ENCODE measurements around the gene LTBR. TPM values are rescaled to one million over a fixed set of nuclear protein-coding genes. Genes with fewer than 3 reads are reported as not detected.
A peak's percentile ranks its signal among the peaks of the same experiment; 100 is the strongest.

Gene LTBR
- total RNA-seq, 4 donors from 2014 or later: 174 to 298 (median 196) TPM

DNA sequence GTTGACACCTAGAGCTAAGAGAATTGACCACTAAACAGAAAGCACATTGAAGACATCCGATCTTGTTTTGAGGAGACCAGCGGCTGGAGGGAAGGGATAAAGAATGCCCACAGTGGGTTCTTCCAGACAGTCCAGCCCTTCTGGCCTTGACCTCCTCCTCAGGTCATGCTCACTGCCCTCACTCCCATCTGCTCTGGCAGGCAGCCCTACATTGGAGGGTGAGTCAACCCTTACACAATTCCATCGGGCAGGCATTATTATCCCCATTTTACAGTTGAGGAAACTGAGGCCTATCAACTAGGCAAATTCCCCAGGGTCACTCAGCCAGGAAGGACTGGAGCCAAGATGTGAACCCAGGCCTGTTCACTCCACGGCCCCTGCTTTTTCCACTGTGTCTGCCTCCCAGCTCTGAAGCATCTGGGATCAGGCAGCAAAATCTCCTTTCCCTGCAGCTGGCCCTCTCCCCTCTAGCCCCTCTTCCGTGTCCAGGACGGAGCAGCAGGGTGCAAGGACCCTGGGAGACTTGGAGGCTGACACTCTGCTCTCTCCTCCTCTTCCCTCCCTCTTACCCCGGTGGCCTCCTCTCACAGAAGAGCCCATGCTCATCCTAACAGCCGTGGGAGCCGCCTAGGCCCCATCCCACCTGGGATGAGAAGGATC is 13.9 kb upstream of the LTBR start:
- TF ChIP-seq POLR2A (IDR thresholded peaks at IDR 0.05): no peak
- TF ChIP-seq, protein P1, sequence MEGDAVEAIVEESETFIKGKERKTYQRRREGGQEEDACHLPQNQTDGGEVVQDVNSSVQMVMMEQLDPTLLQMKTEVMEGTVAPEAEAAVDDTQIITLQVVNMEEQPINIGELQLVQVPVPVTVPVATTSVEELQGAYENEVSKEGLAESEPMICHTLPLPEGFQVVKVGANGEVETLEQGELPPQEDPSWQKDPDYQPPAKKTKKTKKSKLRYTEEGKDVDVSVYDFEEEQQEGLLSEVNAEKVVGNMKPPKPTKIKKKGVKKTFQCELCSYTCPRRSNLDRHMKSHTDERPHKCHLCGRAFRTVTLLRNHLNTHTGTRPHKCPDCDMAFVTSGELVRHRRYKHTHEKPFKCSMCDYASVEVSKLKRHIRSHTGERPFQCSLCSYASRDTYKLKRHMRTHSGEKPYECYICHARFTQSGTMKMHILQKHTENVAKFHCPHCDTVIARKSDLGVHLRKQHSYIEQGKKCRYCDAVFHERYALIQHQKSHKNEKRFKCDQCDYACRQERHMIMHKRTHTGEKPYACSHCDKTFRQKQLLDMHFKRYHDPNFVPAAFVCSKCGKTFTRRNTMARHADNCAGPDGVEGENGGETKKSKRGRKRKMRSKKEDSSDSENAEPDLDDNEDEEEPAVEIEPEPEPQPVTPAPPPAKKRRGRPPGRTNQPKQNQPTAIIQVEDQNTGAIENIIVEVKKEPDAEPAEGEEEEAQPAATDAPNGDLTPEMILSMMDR (IDR thresholded peaks at IDR 0.05): no peak
- intact Hi-C loops (cut with DNase I; ENCODE audit: low total_unique reads): no loop called here
- H3K4me3 ChIP-seq (ENCODE audit: low read depth, poor library complexity, severe bottlenecking): no peak overlapping the region
- WGBS, 2 donors: 87 to 88% methylated on average over 9 of the region's 9 CpGs
- DNase-seq (ENCODE audit: low spot score in 2 of 2): no peak

DNA sequence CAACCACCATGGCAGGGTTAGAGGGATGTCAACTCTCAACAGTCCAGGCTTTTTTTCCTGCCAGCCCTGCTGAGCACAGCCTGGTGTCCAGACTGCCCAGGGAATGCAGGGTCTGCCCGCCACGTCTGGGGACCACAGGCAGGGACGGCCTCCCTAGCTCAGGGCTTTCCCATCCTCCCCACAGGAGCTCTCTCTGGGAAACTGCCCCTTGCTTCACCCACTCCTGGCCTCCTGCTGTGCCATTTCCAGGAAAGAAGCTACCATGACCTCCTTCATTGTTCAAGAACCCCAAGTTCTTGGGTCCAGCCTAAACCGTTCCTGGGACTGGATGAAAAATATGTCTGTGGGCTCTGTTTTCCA is 13.4 kb upstream of the LTBR start:
- WGBS, 2 donors: 95 to 98% methylated on average over 4 of the region's 4 CpGs
- DNase-seq (ENCODE audit: low spot score in 2 of 2): no peak
- TF ChIP-seq, protein P1 (IDR thresholded peaks at IDR 0.05): no peak
- no peak for TF ChIP-seq POLR2A (IDR thresholded peaks at IDR 0.05)
- intact Hi-C loops (cut with DNase I; ENCODE audit: low total_unique reads): no loop called here
- no peak overlapping the region for H3K4me3 ChIP-seq (ENCODE audit: low read depth, poor library complexity, severe bottlenecking)

DNA sequence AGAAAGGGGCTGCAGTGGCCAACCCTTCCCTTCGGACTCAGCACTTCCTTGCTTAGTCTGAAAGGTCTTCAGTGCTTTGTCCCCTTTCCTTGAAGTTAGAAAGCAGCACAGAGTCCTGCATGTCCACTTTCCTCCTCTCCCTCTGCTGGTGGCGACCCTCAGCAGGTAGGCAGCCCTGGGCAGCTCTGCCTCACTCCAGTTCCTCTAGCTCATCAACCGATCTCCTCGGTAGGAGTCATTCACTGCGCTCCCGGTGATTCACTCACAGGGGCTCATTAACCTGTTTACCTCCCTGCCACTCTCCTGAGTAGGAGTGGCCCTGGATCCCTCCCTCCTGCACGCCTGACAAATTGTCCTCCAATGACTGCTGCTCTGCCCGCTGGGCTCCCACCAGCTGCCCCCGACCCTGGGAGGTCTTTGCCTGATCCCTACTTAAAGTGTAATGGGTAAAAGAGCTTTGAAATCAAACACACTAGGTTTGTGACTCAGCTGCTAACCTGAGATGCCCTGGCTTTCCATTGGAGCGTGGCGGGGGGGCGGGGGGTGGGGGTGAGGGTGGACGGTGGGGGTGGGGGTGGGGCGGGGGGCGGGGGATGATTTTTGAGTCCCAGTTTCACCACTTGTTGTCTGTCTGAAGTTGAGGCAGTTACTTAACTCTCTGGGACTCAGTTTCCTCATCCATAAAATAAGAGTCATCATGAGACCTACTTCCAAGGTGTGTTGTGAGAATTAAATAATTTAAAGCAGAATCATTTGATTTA is 12.8 kb upstream of the LTBR start:
- DNase-seq (ENCODE audit: low spot score in 2 of 2): no peak
- no peak overlapping the region for H3K4me3 ChIP-seq (ENCODE audit: low read depth, poor library complexity, severe bottlenecking)
- TF ChIP-seq, protein P1 (IDR thresholded peaks at IDR 0.05): no peak
- no peak for TF ChIP-seq POLR2A (IDR thresholded peaks at IDR 0.05)
- intact Hi-C loops (cut with DNase I; ENCODE audit: low total_unique reads): no loop called here
- 50 to 53% methylated on average over 14 to 15 of the region's 15 CpGs for WGBS, 2 donors

DNA sequence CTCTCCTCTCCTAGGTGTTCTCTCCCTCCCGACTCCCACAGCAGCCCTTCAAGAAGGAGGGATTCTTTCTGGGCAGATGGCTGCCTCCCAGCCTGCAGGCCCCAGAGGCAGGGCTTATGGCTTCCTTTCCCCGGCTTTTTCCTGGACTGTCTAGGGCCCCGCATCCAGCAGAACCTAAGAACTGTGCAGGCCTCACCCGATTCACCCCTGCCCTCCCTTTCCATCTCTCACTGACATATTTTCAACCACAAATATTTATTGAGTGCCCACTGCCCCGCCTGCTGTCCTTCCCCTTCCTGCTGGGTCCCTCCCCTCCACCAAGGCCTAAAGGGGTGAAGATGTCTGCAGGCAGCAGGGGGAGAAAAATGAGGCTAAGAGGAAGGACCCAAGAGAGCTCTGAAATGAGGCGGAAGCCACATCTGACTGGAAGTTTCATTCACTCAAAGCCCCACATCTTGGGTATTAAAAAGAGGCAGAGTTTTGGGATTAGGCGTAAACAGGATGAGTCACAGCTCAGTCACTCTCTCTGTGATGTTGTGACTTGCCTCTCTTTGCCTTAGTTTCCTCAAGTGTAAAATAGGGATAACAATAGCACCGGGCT is 11.5 kb upstream of the LTBR start:
- DNase-seq (ENCODE audit: low spot score in 2 of 2): peak; percentile 58 to 91
- intact Hi-C loops (cut with DNase I; ENCODE audit: low total_unique reads): no loop called here
- 11 to 12% methylated on average over 8 of the region's 8 CpGs for WGBS, 2 donors

DNA sequence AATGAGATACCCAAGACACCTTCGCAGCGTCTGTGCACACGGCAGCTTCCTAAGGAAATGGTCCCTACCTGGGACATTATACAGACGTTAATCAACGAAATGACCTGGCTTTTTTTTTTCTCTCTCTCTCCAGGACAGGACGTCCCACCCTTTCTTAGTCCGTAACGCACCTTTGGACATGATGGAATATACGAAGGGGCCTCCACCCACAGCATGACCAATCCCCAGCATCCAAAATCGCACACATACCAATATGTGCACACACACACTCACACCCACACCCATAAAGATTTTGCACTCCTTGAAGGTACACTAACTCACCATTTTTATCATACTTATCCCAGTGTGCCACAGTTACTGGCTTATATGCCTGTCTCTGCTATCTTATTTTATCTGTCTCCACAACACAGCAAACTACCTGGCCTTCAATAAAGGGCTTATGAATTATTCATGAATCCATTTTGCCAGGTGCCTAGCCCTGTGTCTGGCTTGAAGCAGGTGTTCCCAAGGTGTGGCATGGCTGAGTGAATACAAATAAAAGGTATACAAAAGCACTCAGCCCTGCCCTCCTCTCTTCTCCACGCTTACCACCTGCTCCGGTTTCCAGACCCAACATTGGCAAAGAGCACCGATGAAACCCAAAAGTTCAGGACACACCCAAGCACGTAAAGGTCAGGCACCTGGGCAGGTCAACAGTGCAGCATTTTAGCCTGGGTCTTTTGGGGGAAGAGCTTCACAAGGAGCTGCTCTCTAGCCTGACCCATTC is 10.8 kb upstream of the LTBR start:
- intact Hi-C loops (cut with DNase I; ENCODE audit: low total_unique reads): no loop called here
- DNase-seq (ENCODE audit: low spot score in 2 of 2): no peak
- no peak overlapping the region for H3K4me3 ChIP-seq (ENCODE audit: low read depth, poor library complexity, severe bottlenecking)
- 44 to 60% methylated on average over 14 of the region's 14 CpGs for WGBS, 2 donors
- TF ChIP-seq, protein P1 (IDR thresholded peaks at IDR 0.05): no peak
- no peak for TF ChIP-seq POLR2A (IDR thresholded peaks at IDR 0.05)

More for the DNA sequence above, 11.5 kb upstream of the LTBR start:
- TF ChIP-seq, protein P1 (IDR thresholded peaks at IDR 0.05): no peak
- TF ChIP-seq POLR2A (IDR thresholded peaks at IDR 0.05): no peak
- no peak overlapping the region for H3K4me3 ChIP-seq (ENCODE audit: low read depth, poor library complexity, severe bottlenecking)
